Keratinocyte (primary cell): ENCODE measurements around the gene WNK2. TPM values are rescaled to one million over a fixed set of nuclear protein-coding genes. Genes with fewer than 3 reads are reported as not detected.

Source experiments
- DNase-seq: peaks from one replicate; pipeline ENCODE4 v3.0.0-alpha.2; 2011; ENCODE audit warnings: low read depth, missing footprints, low spot score
- FAIRE-seq: peaks from 2 replicates; lab custom pipeline; 2011; peaks lifted over from hg19 to GRCh38; lab: Jason Lieb, UNC
- H2AFZ ChIP-seq: 2 replicates; pipeline ENCODE4 v1.6.0; 2012; ENCODE audit warnings: low read length, control low read depth, inconsistent platforms; ENCODE audit not compliant: control insufficient read depth
- H3K27ac ChIP-seq: 2 replicates; pipeline ENCODE4 v1.5.1; 2011; ENCODE audit warnings: low read length; ENCODE audit not compliant: control insufficient read depth, insufficient read depth
- H3K27me3 ChIP-seq: 3 replicates; pipeline ENCODE4 v1.6.0; 2011; ENCODE audit warnings: low read length; ENCODE audit not compliant: control insufficient read depth, insufficient read depth; ENCODE audit errors: extremely low read depth
- H3K36me3 ChIP-seq, 2 experiments: 2 replicates in 1 of 2; 3 replicates in 1 of 2; pipeline ENCODE4 v1.5.1; 2011; ENCODE audit warnings: low read length in 2 of 2, mild to moderate bottlenecking in 1 of 2; ENCODE audit not compliant: control insufficient read depth in 2 of 2, insufficient read depth in 2 of 2; ENCODE audit errors: extremely low read depth in 1 of 2
- H3K4me1 ChIP-seq: 3 replicates; pipeline ENCODE4 v1.5.1; 2011; ENCODE audit warnings: low read length; ENCODE audit not compliant: control insufficient read depth, insufficient read depth; ENCODE audit errors: extremely low read depth
- H3K4me2 ChIP-seq: 3 replicates; pipeline ENCODE4 v1.6.0; 2011; ENCODE audit warnings: low read depth, low read length; ENCODE audit not compliant: control insufficient read depth, insufficient read depth; ENCODE audit errors: extremely low read depth
- H3K4me3 ChIP-seq, 3 experiments: fragments of 200-600 bp in 1 of 3; sonication (generic) in 1 of 3; 2 replicates in 2 of 3; 3 replicates in 1 of 3; pipeline ENCODE4 v1.5.1; 2011 to 2016; ENCODE audit warnings: low read length in 3 of 3, mild to moderate bottlenecking in 3 of 3, control low read depth in 2 of 3, inconsistent platforms in 1 of 3, low read depth in 1 of 3, mixed read lengths in 1 of 3, mixed run types in 1 of 3, moderate library complexity in 1 of 3; ENCODE audit not compliant: control insufficient read depth in 2 of 3, insufficient read depth in 2 of 3; ENCODE audit errors: extremely low read depth in 1 of 3
- H3K79me2 ChIP-seq: 2 replicates; pipeline ENCODE4 v1.6.0; 2012; ENCODE audit warnings: low read length; ENCODE audit not compliant: control insufficient read depth, insufficient read depth
- H3K9ac ChIP-seq: 3 replicates; pipeline ENCODE4 v1.6.0; 2011; ENCODE audit warnings: low read length; ENCODE audit not compliant: control insufficient read depth, insufficient read depth; ENCODE audit errors: extremely low read depth
- H3K9me1 ChIP-seq: 3 replicates; pipeline ENCODE4 v1.6.0; 2011; ENCODE audit warnings: low read length; ENCODE audit not compliant: control insufficient read depth, insufficient read depth; ENCODE audit errors: extremely low read depth
- H3K9me3 ChIP-seq: 2 replicates; pipeline ENCODE4 v1.5.1; 2012; ENCODE audit warnings: low read depth, low read length; ENCODE audit not compliant: control insufficient read depth
- H4K20me1 ChIP-seq: 3 replicates; pipeline ENCODE4 v1.6.0; 2011; ENCODE audit warnings: low read length; ENCODE audit not compliant: control insufficient read depth, insufficient read depth; ENCODE audit errors: extremely low read depth
- EZH2 ChIP-seq: IDR thresholded peaks from one replicate; pipeline ENCODE4 v1.6.1; 2012; ENCODE audit warnings: inconsistent platforms, mild to moderate bottlenecking, low read length, moderate library complexity
- dilution Hi-C: fragments of 300-500 bp; cut with MboI; formaldehyde crosslinking; loops from one replicate; pipeline ENCODE4 v1.7.0; 2020; ENCODE audit warnings: low sequenced_read_pairs; ENCODE audit not compliant: extremely low pct_ligation_motif_present
- polyA plus RNA-seq, 5 experiments: library from polyadenylated mRNA; depleted of rRNA in 3 of 5; stranded (reverse) in 3 of 5; stranded (forward) in 1 of 5; unstranded in 1 of 5; fragments of >200 nt; gene quantifications; 1 replicate in 1 of 5; 2 replicates in 3 of 5; 3 replicates in 1 of 5; pipeline versions ENCODE4 v1.2.1 to v1.2.3, GENCODE V29; 2011 to 2012; ENCODE audit warnings: missing spikeins in 2 of 5, low read depth in 1 of 5, low replicate concordance in 1 of 5
- TF ChIP-seq, protein P1 (sequence below), 3 experiments: IDR thresholded peaks in 1 of 3; conservative IDR thresholded peaks in 1 of 3; optimal IDR thresholded peaks in 1 of 3; 2 replicates in 2 of 3; 3 replicates in 1 of 3; pipeline versions ENCODE3 to v1.5.1; 2011; ENCODE audit warnings: low read length in 3 of 3, mild to moderate bottlenecking in 3 of 3, moderate library complexity in 2 of 3, control low read depth in 1 of 3, inconsistent platforms in 1 of 3; ENCODE audit not compliant: insufficient read depth in 2 of 3; ENCODE audit errors: extremely low read depth in 1 of 3

Gene WNK2
- polyA plus RNA-seq, 1 donor (not counting 4 experiments of a cell fraction or from before 2014, with no cell fraction given) = not detected

DNA sequence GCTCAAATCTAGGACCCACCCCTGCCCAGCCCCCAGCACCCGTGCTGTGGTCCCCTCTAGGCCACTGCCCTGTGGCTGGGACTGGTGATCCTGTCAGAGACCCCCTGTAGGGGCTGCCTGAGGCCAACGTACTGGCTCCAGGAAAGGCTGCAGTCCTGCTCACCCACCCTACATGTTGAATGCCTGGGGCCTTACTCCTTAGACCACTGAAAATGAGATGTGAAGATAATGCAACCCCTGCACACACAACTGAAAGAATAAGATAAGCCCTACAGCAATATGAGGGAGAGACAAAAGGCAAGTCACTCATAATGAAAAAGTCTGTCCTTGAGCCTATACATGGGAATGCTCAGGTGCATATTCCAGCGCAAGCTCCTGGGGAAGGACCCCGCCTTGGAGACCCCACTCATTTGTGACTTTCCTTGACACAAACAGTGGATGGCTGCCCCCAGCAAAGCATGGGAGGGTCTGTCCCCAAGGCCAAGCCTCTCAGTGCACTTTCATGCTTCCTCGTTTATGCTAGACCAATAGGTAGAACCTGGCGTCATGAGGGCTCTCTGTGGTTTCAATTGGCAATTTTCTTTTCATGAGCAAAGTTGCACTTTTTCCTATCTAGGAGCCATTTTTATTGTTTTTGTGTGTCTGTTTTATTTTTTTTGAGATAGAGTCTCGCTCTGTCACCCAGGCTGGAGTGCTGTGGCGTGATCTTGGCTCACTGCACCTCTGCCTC, 12.5 kb upstream of the WNK2 start:
- Histone ChIP-seq H3K4me3 (no peak overlapping the region), H2AFZ (no peak overlapping the region), H3K9me3 (no peaks in the 10 kb centered on the region), H3K9me1 (no peaks in the 10 kb centered on the region), H3K4me1 (no peaks in the 10 kb centered on the region), H4K20me1 (no peaks in the 10 kb centered on the region), H3K36me3 (no peaks in the 10 kb centered on the region), H3K27ac (no peak overlapping the region), H3K4me2 (no peak overlapping the region), H3K9ac (no peak overlapping the region), H3K27me3 (peaks cover 6% of the 10 kb centered on the region), H3K79me2 (no peaks in the 10 kb centered on the region)
- FAIRE-seq = no peak
- DNase-seq = no peak
- dilution Hi-C loops = no loop called here
- no peak for TF ChIP-seq EZH2
- TF ChIP-seq, protein P1, sequence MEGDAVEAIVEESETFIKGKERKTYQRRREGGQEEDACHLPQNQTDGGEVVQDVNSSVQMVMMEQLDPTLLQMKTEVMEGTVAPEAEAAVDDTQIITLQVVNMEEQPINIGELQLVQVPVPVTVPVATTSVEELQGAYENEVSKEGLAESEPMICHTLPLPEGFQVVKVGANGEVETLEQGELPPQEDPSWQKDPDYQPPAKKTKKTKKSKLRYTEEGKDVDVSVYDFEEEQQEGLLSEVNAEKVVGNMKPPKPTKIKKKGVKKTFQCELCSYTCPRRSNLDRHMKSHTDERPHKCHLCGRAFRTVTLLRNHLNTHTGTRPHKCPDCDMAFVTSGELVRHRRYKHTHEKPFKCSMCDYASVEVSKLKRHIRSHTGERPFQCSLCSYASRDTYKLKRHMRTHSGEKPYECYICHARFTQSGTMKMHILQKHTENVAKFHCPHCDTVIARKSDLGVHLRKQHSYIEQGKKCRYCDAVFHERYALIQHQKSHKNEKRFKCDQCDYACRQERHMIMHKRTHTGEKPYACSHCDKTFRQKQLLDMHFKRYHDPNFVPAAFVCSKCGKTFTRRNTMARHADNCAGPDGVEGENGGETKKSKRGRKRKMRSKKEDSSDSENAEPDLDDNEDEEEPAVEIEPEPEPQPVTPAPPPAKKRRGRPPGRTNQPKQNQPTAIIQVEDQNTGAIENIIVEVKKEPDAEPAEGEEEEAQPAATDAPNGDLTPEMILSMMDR (optimal IDR thresholded peaks at IDR 0.05 in 1 of 3, IDR thresholded peaks at IDR 0.05 in 1 of 3, conservative IDR thresholded peaks at IDR 0.05 in 1 of 3; ENCODE audit: extremely low read depth in 1 of 3, insufficient read depth in 2 of 3, low read length in 3 of 3) = no peak

DNA sequence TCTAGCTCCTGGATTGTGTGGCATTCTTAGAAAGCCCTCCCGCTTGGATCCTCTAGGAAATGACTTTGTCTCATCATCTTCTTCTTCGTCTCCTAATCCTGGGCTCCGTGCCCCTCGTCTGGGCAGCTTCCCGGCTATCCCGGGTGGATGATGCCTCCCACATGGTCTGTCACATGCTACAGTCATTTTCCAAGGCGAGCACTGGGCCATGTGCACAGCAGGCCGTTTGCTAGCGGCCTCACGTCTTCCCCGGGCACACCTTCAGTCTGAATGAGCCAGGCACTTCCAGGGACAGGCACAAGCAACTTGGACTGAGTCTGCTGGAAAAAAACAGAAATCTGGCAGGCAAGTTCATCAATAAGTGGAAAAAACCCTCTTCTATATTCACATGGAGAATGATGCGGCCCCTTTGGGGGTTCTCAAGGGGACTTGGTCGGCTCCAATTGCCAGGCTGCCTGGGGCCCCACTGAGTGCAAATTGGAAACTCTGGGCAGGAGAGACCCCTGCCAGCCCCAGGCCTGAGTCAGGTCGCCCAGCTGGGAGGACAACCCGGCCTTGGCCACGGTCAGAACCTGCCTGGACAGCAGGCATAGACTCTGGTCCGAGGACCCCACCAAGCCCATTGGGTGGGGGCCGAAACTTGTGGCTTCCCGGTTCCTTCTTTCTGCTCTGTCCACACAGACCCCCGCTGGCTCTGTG, 11.1 kb upstream of the WNK2 start:
- H3K9me1 ChIP-seq = no peaks in the 10 kb centered on the region
- H3K4me1 ChIP-seq = no peaks in the 10 kb centered on the region
- no peak overlapping the region for H3K27ac ChIP-seq
- H3K36me3 ChIP-seq = no peaks in the 10 kb centered on the region
- H2AFZ ChIP-seq = no peak overlapping the region
- dilution Hi-C loops = no loop called here
- no peak overlapping the region for H3K4me2 ChIP-seq
- H3K9me3 ChIP-seq = no peaks in the 10 kb centered on the region
- no peak overlapping the region for H3K9ac ChIP-seq
- DNase-seq (no peak), FAIRE-seq (no peak)
- no peaks in the 10 kb centered on the region for H3K79me2 ChIP-seq
- H4K20me1 ChIP-seq = no peaks in the 10 kb centered on the region
- H3K27me3 ChIP-seq = peaks cover 6% of the 10 kb centered on the region
- H3K4me3 ChIP-seq = no peak overlapping the region
- no peak for TF ChIP-seq EZH2
- TF ChIP-seq, protein P1 (optimal IDR thresholded peaks at IDR 0.05 in 1 of 3, IDR thresholded peaks at IDR 0.05 in 1 of 3, conservative IDR thresholded peaks at IDR 0.05 in 1 of 3; ENCODE audit: extremely low read depth in 1 of 3, insufficient read depth in 2 of 3, low read length in 3 of 3) = no peak
